Aorta (tissue), 5 donors: ENCODE data around the gene AHNAK. TPM values are rescaled to one million over a fixed set of nuclear protein-coding genes. Genes with fewer than 3 reads are reported as not detected.

Source experiments
- ATAC-seq: fragments of 200-7000 bp; cut with Tn5 transposase; one replicate; pipeline ENCODE4 v1.9.1; 2022; ENCODE audit warnings: moderate library complexity; ENCODE audit not compliant: low FRiP score
- DNase-seq, 2 donors: peaks; one replicate each; pipeline ENCODE4 v3.0.0-alpha.2; 2020
- H3K27ac ChIP-seq, 2 donors: one replicate each; pipeline ENCODE4 v1.5.1; 2013; ENCODE audit warnings: low read length in 2 of 2, mild to moderate bottlenecking in 2 of 2, moderate library complexity in 2 of 2, control low read depth in 1 of 2, inconsistent platforms in 1 of 2, low read depth in 1 of 2
- H3K27me3 ChIP-seq, 2 donors: one replicate each; pipeline ENCODE4 v1.6.1; 2013; ENCODE audit warnings: control low read depth in 1 of 2, low read length in 1 of 2, mild to moderate bottlenecking in 1 of 2, moderate library complexity in 1 of 2; ENCODE audit not compliant: insufficient read depth in 2 of 2, control insufficient read depth in 1 of 2
- H3K36me3 ChIP-seq, 2 donors: one replicate each; pipeline ENCODE4 v1.6.1; 2013; ENCODE audit warnings: control low read depth in 1 of 2, low read length in 1 of 2, mild to moderate bottlenecking in 1 of 2; ENCODE audit not compliant: insufficient read depth in 2 of 2, control insufficient read depth in 1 of 2
- H3K4me1 ChIP-seq, 2 donors: one replicate each; pipeline ENCODE4 v1.6.1; 2013; ENCODE audit warnings: low read length in 2 of 2, control low read depth in 1 of 2, mild to moderate bottlenecking in 1 of 2, moderate library complexity in 1 of 2; ENCODE audit not compliant: insufficient read depth in 2 of 2, control insufficient read depth in 1 of 2
- H3K4me3 ChIP-seq, 2 donors: one replicate each; pipeline ENCODE4 v1.5.1; 2013; ENCODE audit warnings: low read length in 2 of 2, control low read depth in 1 of 2, mild to moderate bottlenecking in 1 of 2
- H3K9me3 ChIP-seq: one replicate; pipeline ENCODE4 v1.6.1; 2013; ENCODE audit warnings: mild to moderate bottlenecking, low read length; ENCODE audit not compliant: control insufficient read depth
- WGBS, 2 donors: extraction: QIAGEN DNeasy Blood & Tissue Kit; methylation state at CpG; one replicate each; pipeline ENCODE4 v1.1.7; 2013; 5-methylcytosine and 5-hydroxymethylcytosine counted together
- intact Hi-C, 2 donors: fragments of 100-400 bp; cut with DNase I; formaldehyde crosslinking; loops; one replicate each; pipeline versions ENCODE4 v1.14.2 to v1.15.0; 2022
- polyA plus RNA-seq, 2 donors: library from polyadenylated mRNA; stranded (reverse); fragments of 200-250 nt; gene quantifications; one replicate each; pipeline ENCODE4 v1.2.3, GENCODE V29; 2013
- total RNA-seq, 2 donors: library from RNA; stranded (reverse); fragmentation: NEBNext Ultra II Directional; extraction: Animal tissue kit (Norgen Biotek cat#: 25700); gene quantifications; one replicate each; pipeline ENCODE4 v1.2.1, GENCODE V29; 2021
- donor health status: healthy with polysubstance abuse.
- donor health status: Bipolar disorder and iron deficiency.
- donor health status: DM: no; HTN: no; CAD: no.
- donor health status: DM: no; HTN: no; CAD: no.
- donor health status: DM: yes; HTN: yes; CAD: no.

Gene AHNAK
- total and polyA plus RNA-seq, 4 donors: 146 to 1,263 (median 693) TPM

DNA sequence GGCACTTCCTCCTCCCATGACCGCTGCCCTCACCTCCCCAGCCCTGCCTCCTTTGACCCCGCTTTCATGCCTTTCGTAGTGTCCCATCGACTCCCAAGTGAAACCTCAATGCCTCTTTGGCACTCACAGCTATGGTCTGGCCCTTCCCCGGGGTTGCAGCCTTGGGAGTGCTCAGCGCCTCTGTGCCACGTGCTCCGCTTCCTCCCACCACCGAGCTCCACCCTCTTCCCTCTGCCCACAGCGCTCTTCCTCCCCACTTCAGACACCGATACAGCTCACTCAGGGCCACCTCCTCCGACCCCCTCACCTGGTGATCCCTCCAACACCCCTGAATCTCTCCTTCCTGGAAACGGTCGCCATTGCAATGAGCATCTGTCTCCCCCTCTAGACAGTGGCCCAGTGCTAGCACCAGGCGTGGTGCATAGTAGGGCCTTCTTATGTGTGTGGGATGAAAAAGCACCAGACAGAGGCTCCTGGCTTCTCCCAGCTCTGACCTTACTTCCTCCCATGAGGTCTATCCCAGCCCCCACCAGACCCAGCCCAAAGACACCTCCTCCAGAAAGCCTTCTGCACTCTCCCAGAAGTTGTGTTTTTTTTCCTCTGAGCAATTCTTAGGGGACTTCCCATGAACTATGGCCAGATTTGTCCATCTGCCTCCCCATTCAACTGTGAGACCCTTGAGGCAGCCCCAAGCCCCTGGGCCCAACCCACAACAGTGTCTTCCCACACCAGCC is 144.2 kb downstream of the AHNAK start:
- H3K27me3 ChIP-seq: no peaks in the 10 kb centered on the region
- H3K4me3 ChIP-seq: no peak overlapping the region
- H3K36me3 ChIP-seq: no peaks in the 10 kb centered on the region
- ATAC-seq (peak; percentile 81), DNase-seq (peak; percentile 87 to 89)
- 13 to 15% methylated on average over 15 of the region's 15 CpGs for WGBS, 2 donors
- peaks cover 0 to 11% of the 10 kb centered on the region in 2 donors for H3K4me1 ChIP-seq
- H3K9me3 ChIP-seq: no peaks in the 10 kb centered on the region
- intact Hi-C loops: loop anchor here in 1 of 2 donors (5.0 kb wide), 1 partner anchor 155 kb away; no protein-coding TSS in a partner anchor
- peak overlapping the region; percentile 65 to 70 for H3K27ac ChIP-seq

- Histone ChIP-seq H3K4me3 (no peak overlapping the region), H3K27me3 (no peaks in the 10 kb centered on the region), H3K4me1 (peaks cover 0 to 11% of the 10 kb centered on the region in 2 donors), H3K27ac (peak overlapping the region; percentile 65 to 70), H3K9me3 (no peaks in the 10 kb centered on the region), H3K36me3 (no peaks in the 10 kb centered on the region)
- no peak for DNase-seq
- no peak for ATAC-seq
- 6 to 8% methylated on average over 7 of the region's 7 CpGs for WGBS, 2 donors
- intact Hi-C loops: loop anchor here in 1 of 2 donors (5.0 kb wide), 1 partner anchor 155 kb away; no protein-coding TSS in a partner anchor
Observed at GRCh38 chr11:62401811-62402210, 144.8 kb downstream of the AHNAK start.

GRCh38 chr11:62401356-62401755 is 145.2 kb downstream of the AHNAK start:
- intact Hi-C loops: loop anchor here in 1 of 2 donors (5.0 kb wide), 1 partner anchor 156 kb away; no protein-coding TSS in a partner anchor
- Histone ChIP-seq H3K36me3 (no peaks in the 10 kb centered on the region), H3K4me3 (no peak overlapping the region), H3K27me3 (no peaks in the 10 kb centered on the region), H3K4me1 (peaks cover 0 to 11% of the 10 kb centered on the region in 2 donors), H3K27ac (peak overlapping the region; percentile 65 to 70), H3K9me3 (no peaks in the 10 kb centered on the region)
- ATAC-seq (no peak), DNase-seq (no peak)
- 74 to 76% methylated on average over 5 of the region's 5 CpGs for WGBS, 2 donors

GRCh38 chr11:62400760-62401159 is 145.8 kb downstream of the AHNAK start:
- Histone ChIP-seq H3K36me3 (no peaks in the 10 kb centered on the region), H3K27me3 (no peaks in the 10 kb centered on the region), H3K27ac (peak overlapping the region; percentile 54 to 81), H3K4me3 (no peak overlapping the region), H3K4me1 (peaks cover 0 to 11% of the 10 kb centered on the region in 2 donors), H3K9me3 (no peaks in the 10 kb centered on the region)
- ATAC-seq (peak; percentile 69), DNase-seq (peak; percentile 92 to 93)
- 2 to 6% methylated on average over 9 of the region's 9 CpGs for WGBS, 2 donors
- intact Hi-C loops: loop anchor here in 1 of 2 donors (5.0 kb wide), 1 partner anchor 157 kb away; no protein-coding TSS in a partner anchor

- 5 to 6% methylated on average over 6 of the region's 6 CpGs for WGBS, 2 donors
- no peak for ATAC-seq
- intact Hi-C loops: loop anchor here in 1 of 2 donors (5.0 kb wide), 1 partner anchor 157 kb away; no protein-coding TSS in a partner anchor
- Histone ChIP-seq H3K27ac (peak overlapping the region; percentile 54 to 81), H3K36me3 (no peaks in the 10 kb centered on the region), H3K9me3 (no peaks in the 10 kb centered on the region), H3K4me1 (peaks cover 0 to 11% of the 10 kb centered on the region in 2 donors), H3K4me3 (no peak overlapping the region), H3K27me3 (no peaks in the 10 kb centered on the region)
- no peak for DNase-seq
Observed at GRCh38 chr11:62400281-62400680, 146.3 kb downstream of the AHNAK start.

GRCh38 chr11:62399878-62400266 is 146.7 kb downstream of the AHNAK start:
- intact Hi-C loops: loop anchor here (5.0 to 10.0 kb wide), 4 partner anchors 157 to 465 kb away; partner anchors contain the start of gene LRRN4CL (in 1 of the 2)
- WGBS, 2 donors: 7 to 20% methylated on average over 6 to 7 of the region's 7 CpGs
- H3K27ac ChIP-seq: peak overlapping the region; percentile 54 to 81
- no peaks in the 10 kb centered on the region for H3K36me3 ChIP-seq
- peaks cover 0 to 11% of the 10 kb centered on the region in 2 donors for H3K4me1 ChIP-seq
- no peaks in the 10 kb centered on the region for H3K9me3 ChIP-seq
- H3K4me3 ChIP-seq: no peak overlapping the region
- DNase-seq: no peak
- no peak for ATAC-seq
- no peaks in the 10 kb centered on the region for H3K27me3 ChIP-seq

- ATAC-seq (peak; percentile 19), DNase-seq (no peak)
- 23 to 24% methylated on average over 10 of the region's 10 CpGs for WGBS, 2 donors
- Histone ChIP-seq H3K27me3 (no peaks in the 10 kb centered on the region), H3K27ac (peak overlapping the region in 1 of 2 donors; percentile 81), H3K4me1 (peaks cover 0 to 11% of the 10 kb centered on the region in 2 donors), H3K9me3 (no peaks in the 10 kb centered on the region), H3K36me3 (no peaks in the 10 kb centered on the region), H3K4me3 (no peak overlapping the region)
- intact Hi-C loops: loop anchor here (5.0 to 10.0 kb wide), 3 partner anchors 288 to 465 kb away; partner anchors contain the start of gene LRRN4CL (in 1 of the 2)
Observed at GRCh38 chr11:62399172-62399877, 147.3 kb downstream of the AHNAK start.
